H1 (cell line): ENCODE results near the gene MOB2. TPM values are rescaled to one million over a fixed set of nuclear protein-coding genes. Genes with fewer than 3 reads are reported as not detected.

Experiments used
- CTCF ChIA-PET: fragments of 300-600 bp; sonication (Branson Sonifier 250); formaldehyde crosslinking; loops from one replicate; lab custom pipeline; 2021; ENCODE audit not compliant: partially characterized antibody; lab: Charles Lee
- POLR2A ChIA-PET: fragments of 300-600 bp; sonication (Branson Sonifier 250); formaldehyde crosslinking; loops from one replicate; lab custom pipeline; 2021; ENCODE audit warnings: inconsistent platforms; ENCODE audit not compliant: partially characterized antibody; lab: Charles Lee
- DNase-seq, 2 experiments: peaks; one replicate each; pipeline versions ENCODE4 v3.0.0 to v3.0.0-alpha.2; 2010 to 2022; ENCODE audit warnings: low spot score in 2 of 2, low read depth in 1 of 2, mixed read lengths in 1 of 2
- FAIRE-seq: peaks from 2 replicates; lab custom pipeline; 2011; peaks lifted over from hg19 to GRCh38; lab: Jason Lieb, UNC
- H2AFZ ChIP-seq: 2 replicates; pipeline ENCODE4 v1.8.1; 2012; ENCODE audit warnings: low read length, inconsistent platforms
- H2AK5ac ChIP-seq: 2 replicates; pipeline ENCODE4 v1.6.1; 2013; ENCODE audit warnings: low read depth, low read length
- H2BK120ac ChIP-seq: replicated peaks from 2 replicates; pipeline ENCODE3; 2013; ENCODE audit warnings: low read depth, low read length, inconsistent platforms
- H2BK12ac ChIP-seq: 2 replicates; pipeline ENCODE4 v1.6.1; 2013; ENCODE audit warnings: low read depth, low read length
- H2BK15ac ChIP-seq: 2 replicates; pipeline ENCODE4 v1.6.1; 2013; ENCODE audit warnings: low read length
- H2BK20ac ChIP-seq: 2 replicates; pipeline ENCODE4 v1.6.1; 2013; ENCODE audit warnings: low read length
- H2BK5ac ChIP-seq: 2 replicates; pipeline ENCODE4 v1.6.1; 2013; ENCODE audit warnings: low read depth, low read length
- H3K14ac ChIP-seq: 2 replicates; pipeline ENCODE4 v1.6.1; 2013; ENCODE audit warnings: inconsistent platforms; ENCODE audit not compliant: insufficient read length
- H3K18ac ChIP-seq: 2 replicates; pipeline ENCODE4 v1.6.1; 2013; ENCODE audit warnings: low read length; ENCODE audit errors: extremely low read depth
- H3K23ac ChIP-seq: 2 replicates; pipeline ENCODE4 v1.6.1; 2013; ENCODE audit warnings: inconsistent platforms; ENCODE audit not compliant: insufficient read length
- H3K23me2 ChIP-seq: 2 replicates; pipeline ENCODE4 v1.6.1; 2013; ENCODE audit warnings: low read depth, low read length
- H3K27ac ChIP-seq: 2 replicates; pipeline ENCODE4 v1.6.1; 2011; ENCODE audit warnings: low read depth, low read length, inconsistent platforms
- H3K27me3 ChIP-seq, 4 experiments: replicated peaks in 1 of 4; 1 replicate in 1 of 4; 2 replicates in 3 of 4; pipeline versions ENCODE4 v1.6.1 to v1.8.1; 2011 to 2013; ENCODE audit warnings: low read length in 3 of 4, mild to moderate bottlenecking in 3 of 4, inconsistent platforms in 2 of 4, mixed read lengths in 2 of 4, moderate library complexity in 1 of 4; ENCODE audit not compliant: control insufficient read depth in 3 of 4, insufficient read depth in 3 of 4; ENCODE audit errors: extremely low read depth in 1 of 4
- H3K36me3 ChIP-seq, 4 experiments: 2 replicates each; pipeline versions ENCODE4 v1.6.1 to v1.8.1; 2011 to 2013; ENCODE audit warnings: mild to moderate bottlenecking in 4 of 4, low read length in 3 of 4, moderate library complexity in 2 of 4, control low read depth in 1 of 4, inconsistent platforms in 1 of 4; ENCODE audit not compliant: insufficient read depth in 4 of 4, control insufficient read depth in 2 of 4
- H3K4ac ChIP-seq: replicated peaks from 2 replicates; pipeline ENCODE3; 2013; ENCODE audit warnings: low read length, low read depth, mixed read lengths, inconsistent platforms; ENCODE audit not compliant: insufficient read length
- H3K4me1 ChIP-seq, 4 experiments: replicated peaks in 1 of 4; 1 replicate in 1 of 4; 2 replicates in 3 of 4; pipeline versions ENCODE4 v1.6.1 to v1.8.1; 2011 to 2013; ENCODE audit warnings: low read length in 3 of 4, inconsistent platforms in 2 of 4, mixed read lengths in 1 of 4; ENCODE audit not compliant: insufficient read depth in 4 of 4, control insufficient read depth in 3 of 4
- H3K4me2 ChIP-seq, 2 experiments: 2 replicates each; pipeline versions ENCODE4 v1.6.1 to v1.8.1; 2011 to 2013; ENCODE audit warnings: low read depth in 2 of 2, low read length in 2 of 2, control low read depth in 1 of 2, inconsistent platforms in 1 of 2, mild to moderate bottlenecking in 1 of 2; ENCODE audit not compliant: insufficient read depth in 1 of 2
- H3K4me3 ChIP-seq, 4 experiments: fragments of 200-600, 300-600 bp in 1 of 4; sonication (generic), shearing (Covaris generic), sonication (Bioruptor Twin) in 1 of 4; 2 replicates each; pipeline versions ENCODE4 v1.5.1 to v1.8.1; 2011 to 2016; ENCODE audit warnings: low read length in 4 of 4, low read depth in 3 of 4, control low read depth in 2 of 4, inconsistent platforms in 2 of 4, mild to moderate bottlenecking in 2 of 4, mixed read lengths in 1 of 4, moderate library complexity in 1 of 4; ENCODE audit not compliant: insufficient read depth in 2 of 4; ENCODE audit errors: extremely low read depth in 1 of 4
- H3K56ac ChIP-seq: replicated peaks from 2 replicates; pipeline ENCODE3; 2013; ENCODE audit warnings: low read depth, mild to moderate bottlenecking, mixed read lengths, low read length, inconsistent platforms; ENCODE audit not compliant: insufficient read length
- H3K79me1 ChIP-seq: 2 replicates; pipeline ENCODE4 v1.6.1; 2013; ENCODE audit warnings: low read depth, low read length, control low read depth
- H3K79me2 ChIP-seq, 2 experiments: 2 replicates each; pipeline versions ENCODE4 v1.6.1 to v1.8.1; 2012 to 2013; ENCODE audit warnings: low read length in 2 of 2, mild to moderate bottlenecking in 2 of 2, inconsistent platforms in 1 of 2; ENCODE audit not compliant: insufficient read depth in 2 of 2, control insufficient read depth in 1 of 2
- H3K9ac ChIP-seq, 4 experiments: replicated peaks in 1 of 4; 1 replicate in 1 of 4; 2 replicates in 3 of 4; pipeline versions ENCODE4 v1.6.1 to v1.8.1; 2011 to 2013; ENCODE audit warnings: low read depth in 3 of 4, low read length in 3 of 4, control low read depth in 2 of 4, mild to moderate bottlenecking in 2 of 4, moderate library complexity in 2 of 4, inconsistent platforms in 1 of 4; ENCODE audit errors: extremely low read depth in 1 of 4
- H3K9me3 ChIP-seq, 2 experiments: 2 replicates each; pipeline versions ENCODE4 v1.6.1 to v1.8.1; 2012 to 2013; ENCODE audit warnings: mild to moderate bottlenecking in 2 of 2, moderate library complexity in 2 of 2, control low read depth in 1 of 2, inconsistent platforms in 1 of 2, low read depth in 1 of 2, low read length in 1 of 2, mixed read lengths in 1 of 2; ENCODE audit not compliant: insufficient read depth in 2 of 2
- H4K20me1 ChIP-seq, 2 experiments: replicated peaks in 1 of 2; 2 replicates each; pipeline versions ENCODE3 to v1.8.1; 2011 to 2013; ENCODE audit warnings: inconsistent platforms in 2 of 2, low read length in 2 of 2, mild to moderate bottlenecking in 1 of 2; ENCODE audit not compliant: insufficient read depth in 2 of 2, control insufficient read depth in 1 of 2
- H4K5ac ChIP-seq: 2 replicates; pipeline ENCODE4 v1.6.1; 2013; ENCODE audit warnings: low read length, low read depth, mixed read lengths, inconsistent platforms; ENCODE audit not compliant: insufficient read length
- H4K8ac ChIP-seq: 2 replicates; pipeline ENCODE4 v1.8.0; 2013; ENCODE audit warnings: mild to moderate bottlenecking, moderate library complexity, low read length, inconsistent platforms; ENCODE audit not compliant: insufficient read depth; ENCODE audit errors: extremely low read depth
- H4K91ac ChIP-seq: replicated peaks from 2 replicates; pipeline ENCODE3; 2013; ENCODE audit warnings: low read length, mixed read lengths, inconsistent platforms; ENCODE audit not compliant: insufficient read length
- BRCA1 ChIP-seq: IDR thresholded peaks from 2 replicates; pipeline ENCODE4 v1.6.1; 2012; ENCODE audit warnings: low read depth, low read length, improper control_type of control experiment
- CBX8 ChIP-seq: fragments of 300-800, 300-1000 bp; sonication (generic); IDR thresholded peaks from 2 replicates; pipeline ENCODE4 v1.7.1; 2016; ENCODE audit warnings: low read depth, low read length, borderline replicate concordance
- KDM5A ChIP-seq: fragments of 200-600 bp; IDR thresholded peaks from 2 replicates; pipeline ENCODE4 v1.7.1; 2012; ENCODE audit warnings: mild to moderate bottlenecking, low read length, inconsistent platforms, mixed read lengths
- WGBS, 2 experiments: shearing (Covaris generic) in 1 of 2; methylation state at CpG; one replicate each; pipeline versions ENCODE4 v1.1.6 to v1.1.7; 2013 to 2015; ENCODE audit warnings: low lambda C conversion rate in 2 of 2, mixed read lengths in 2 of 2, inconsistent platforms in 1 of 2, low coverage in 1 of 2, missing lambda C conversion rate in 1 of 2; ENCODE audit not compliant: insufficient replicate concordance in 2 of 2, insufficient coverage in 1 of 2, insufficient read length in 1 of 2; ENCODE audit errors: extremely low coverage in 1 of 2, missing lambda C conversion rate in 1 of 2; 5-methylcytosine and 5-hydroxymethylcytosine counted together
- polyA plus RNA-seq, 7 experiments: library from polyadenylated mRNA; depleted of rRNA in 3 of 7; stranded (reverse) in 5 of 7; unstranded in 2 of 7; fragments of >200 nt in 5 of 7; fragments of 200-250 nt in 2 of 7; gene quantifications; 1 replicate in 5 of 7; 2 replicates in 1 of 7; 4 replicates in 1 of 7; pipeline versions ENCODE4 v1.2.1 to v1.2.3, GENCODE V29; 2011 to 2013; ENCODE audit warnings: missing spikeins in 2 of 7, mixed read lengths in 2 of 7
- total RNA-seq: library from RNA; stranded (reverse); fragmentation: NEBNext Ultra II Directional; extraction: Animal tissue kit (Norgen Biotek cat#: 25700); gene quantifications from 2 replicates; pipeline ENCODE4 v1.2.1, GENCODE V29; 2021
- TF ChIP-seq, protein P1 (sequence below), 3 experiments: IDR thresholded peaks; 1 replicate in 2 of 3; 2 replicates in 1 of 3; pipeline versions ENCODE4 v1.5.1 to v1.6.1; 2011; ENCODE audit warnings: low read length in 3 of 3, mild to moderate bottlenecking in 3 of 3, inconsistent platforms in 2 of 3, low read depth in 1 of 3, moderate library complexity in 1 of 3; ENCODE audit not compliant: insufficient read depth in 1 of 3; ENCODE audit errors: control extremely low read depth in 1 of 3

Gene MOB2
- total and polyA plus RNA-seq, 2 of the 8 experiments (the other 6 are each of a cell fraction or from before 2014, with no cell fraction given), result 18.6 to 28.2 TPM

DNA sequence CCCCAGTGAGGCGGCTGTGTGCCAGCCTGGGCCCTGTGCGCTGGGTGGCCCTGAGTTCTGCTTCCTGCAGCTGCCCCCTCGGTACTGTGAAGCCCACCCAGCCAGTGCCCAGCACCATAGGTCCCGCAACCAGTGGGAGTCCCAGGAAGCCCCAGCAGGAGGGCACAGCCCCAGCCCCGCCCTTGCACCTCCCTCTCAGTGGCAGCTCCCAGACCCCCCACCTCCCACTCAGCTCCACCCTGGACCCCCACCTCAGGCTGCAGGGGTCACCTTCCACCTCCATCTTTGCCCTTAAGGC is 30.9 kb downstream of the MOB2 start:
- Histone ChIP-seq H2AFZ (no peak overlapping the region), H3K4me3 (no peak overlapping the region)

More for the DNA sequence above, 30.9 kb downstream of the MOB2 start:
- Histone ChIP-seq H4K5ac (no peak overlapping the region), H3K27ac (no peak overlapping the region), H2BK15ac (no peak overlapping the region), H2AK5ac (no peak overlapping the region), H3K27me3 (no peaks in the 10 kb centered on the region), H4K91ac (no peak overlapping the region), H3K36me3 (peaks cover 0 to 11% (median 6%) of the 10 kb centered on the region in 4 experiments; a peak in 4 of 8 replicates), H3K23me2 (no peaks in the 10 kb centered on the region), H4K20me1 (peaks cover 0 to 15% of the 10 kb centered on the region in 2 experiments), H3K23ac (no peak overlapping the region), H3K56ac (no peak overlapping the region), H3K9ac (no peak overlapping the region), H3K4ac (no peak overlapping the region), H4K8ac (peak overlapping the region; percentile 68; the same call in 1 of the 2 replicates), H3K79me2 (no peaks in the 10 kb centered on the region), H3K14ac (no peak overlapping the region), H2BK5ac (peak overlapping the region; percentile 35; the same call in 1 of the 2 replicates), H2BK120ac (no peak overlapping the region), H2BK12ac (no peak overlapping the region), H3K9me3 (no peaks in the 10 kb centered on the region), H3K4me2 (no peak overlapping the region), H3K79me1 (peaks cover 5% of the 10 kb centered on the region; the same call in 1 of the 2 replicates), H2BK20ac (no peak overlapping the region), H3K18ac (no peak overlapping the region), H3K4me1 (peaks cover 0 to 6% (median 2%) of the 10 kb centered on the region in 4 experiments; a peak in 1 of 7 replicates)
- CTCF ChIA-PET, result interaction anchor here (0.9 kb wide), 1 partner anchor 50 kb away, joined by 3 read pairs; no protein-coding TSS in a partner anchor
- POLR2A ChIA-PET, result interaction anchor here (1.5 kb wide), 1 partner anchor 11 kb away, joined by 7 read pairs; no protein-coding TSS in a partner anchor
- TF ChIP-seq, protein P1, sequence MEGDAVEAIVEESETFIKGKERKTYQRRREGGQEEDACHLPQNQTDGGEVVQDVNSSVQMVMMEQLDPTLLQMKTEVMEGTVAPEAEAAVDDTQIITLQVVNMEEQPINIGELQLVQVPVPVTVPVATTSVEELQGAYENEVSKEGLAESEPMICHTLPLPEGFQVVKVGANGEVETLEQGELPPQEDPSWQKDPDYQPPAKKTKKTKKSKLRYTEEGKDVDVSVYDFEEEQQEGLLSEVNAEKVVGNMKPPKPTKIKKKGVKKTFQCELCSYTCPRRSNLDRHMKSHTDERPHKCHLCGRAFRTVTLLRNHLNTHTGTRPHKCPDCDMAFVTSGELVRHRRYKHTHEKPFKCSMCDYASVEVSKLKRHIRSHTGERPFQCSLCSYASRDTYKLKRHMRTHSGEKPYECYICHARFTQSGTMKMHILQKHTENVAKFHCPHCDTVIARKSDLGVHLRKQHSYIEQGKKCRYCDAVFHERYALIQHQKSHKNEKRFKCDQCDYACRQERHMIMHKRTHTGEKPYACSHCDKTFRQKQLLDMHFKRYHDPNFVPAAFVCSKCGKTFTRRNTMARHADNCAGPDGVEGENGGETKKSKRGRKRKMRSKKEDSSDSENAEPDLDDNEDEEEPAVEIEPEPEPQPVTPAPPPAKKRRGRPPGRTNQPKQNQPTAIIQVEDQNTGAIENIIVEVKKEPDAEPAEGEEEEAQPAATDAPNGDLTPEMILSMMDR (IDR thresholded peaks at IDR 0.05; ENCODE audit: control extremely low read depth in 1 of 3, insufficient read depth in 1 of 3, low read depth in 1 of 3, low read length in 3 of 3), result no peak
- TF ChIP-seq CBX8 (no peak), BRCA1 (no peak), KDM5A (no peak)
- DNase-seq (no peak), FAIRE-seq (no peak)
- 73% methylated on average over 5 of the region's 5 CpGs; no CpG with 5 or more reads in 1 of the 2 experiments for WGBS, 2 experiments
